Ishikawa (cell line): Measurements from ENCODE around the gene OSBPL9.
A peak's percentile ranks its signal among the peaks of the same experiment; 100 is the strongest.

Experiments used
- CEBPB ChIP-seq: IDR thresholded peaks from 2 replicates; pipeline ENCODE4 v1.6.1; 2012
- CREB1 ChIP-seq: IDR thresholded peaks from 2 replicates; pipeline ENCODE4 v1.6.1; 2012; ENCODE audit warnings: low read depth
- EGR1 ChIP-seq: IDR thresholded peaks from 2 replicates; pipeline ENCODE4 v1.6.1; 2012
- EP300 ChIP-seq: IDR thresholded peaks from 2 replicates; pipeline ENCODE4 v1.6.1; 2012; ENCODE audit warnings: borderline replicate concordance
- FOXM1 ChIP-seq: IDR thresholded peaks from 2 replicates; pipeline ENCODE4 v1.6.1; 2012; ENCODE audit warnings: low read depth, borderline replicate concordance
- MAX ChIP-seq: IDR thresholded peaks from 2 replicates; pipeline ENCODE4 v1.6.1; 2012
- NFIC ChIP-seq: IDR thresholded peaks from 2 replicates; pipeline ENCODE4 v1.6.1; 2012
- RAD21 ChIP-seq: IDR thresholded peaks from 2 replicates; pipeline ENCODE4 v1.6.1; 2012; ENCODE audit warnings: low read depth
- REST ChIP-seq: IDR thresholded peaks from 2 replicates; pipeline ENCODE4 v1.6.1; 2012; ENCODE audit warnings: low read depth, mild to moderate bottlenecking
- TAF1 ChIP-seq: IDR thresholded peaks from 2 replicates; pipeline ENCODE4 v1.6.1; 2012; ENCODE audit warnings: low read depth, mild to moderate bottlenecking
- TCF12 ChIP-seq: IDR thresholded peaks from 2 replicates; pipeline ENCODE4 v1.6.1; 2012; ENCODE audit warnings: low read depth
- TEAD4 ChIP-seq: IDR thresholded peaks from 2 replicates; pipeline ENCODE4 v1.6.1; 2012
- USF1 ChIP-seq: IDR thresholded peaks from 2 replicates; pipeline ENCODE4 v1.6.1; 2012
- YY1 ChIP-seq: IDR thresholded peaks from 2 replicates; pipeline ENCODE4 v1.6.1; 2012; ENCODE audit warnings: low read depth
- ZBTB7A ChIP-seq: IDR thresholded peaks from 2 replicates; pipeline ENCODE4 v1.6.1; 2012; ENCODE audit warnings: low read depth

Gene OSBPL9

GRCh38 chr1:51652599-51652998 lies 35.7 kb downstream of the OSBPL9 start:
- TF ChIP-seq REST (no peak), CREB1 (no peak)

GRCh38 chr1:51653127-51653526 lies 36.2 kb downstream of the OSBPL9 start:
- TF ChIP-seq EGR1 (no peak), TAF1 (no peak), ZBTB7A (no peak), NFIC (no peak), FOXM1 (no peak), REST (no peak), RAD21 (no peak)

- TF ChIP-seq TEAD4, result no peak
- no peak for TF ChIP-seq EP300
- TF ChIP-seq EGR1, result no peak
- no peak for TF ChIP-seq TAF1
- no peak for TF ChIP-seq RAD21
- no peak for TF ChIP-seq CEBPB
- TF ChIP-seq FOXM1, result no peak
- TF ChIP-seq MAX, result no peak
- no peak for TF ChIP-seq YY1
- no peak for TF ChIP-seq NFIC
- TF ChIP-seq USF1, result no peak
- TF ChIP-seq ZBTB7A, result no peak
- no peak for TF ChIP-seq CREB1
- no peak for TF ChIP-seq REST
- TF ChIP-seq TCF12, result no peak
Measured at GRCh38 chr1:51654000-51654399, 37.1 kb downstream of the OSBPL9 start.

- TF ChIP-seq TAF1 (no peak), ZBTB7A (no peak), EGR1 (no peak), USF1 (no peak)
Measured at GRCh38 chr1:51656374-51656773, 39.5 kb downstream of the OSBPL9 start.

- TF ChIP-seq ZBTB7A, result no peak
Measured at GRCh38 chr1:51660580-51660979, 43.7 kb downstream of the OSBPL9 start.

GRCh38 chr1:51661081-51661518 lies 44.2 kb downstream of the OSBPL9 start:
- 0 out of 2 replicates have a peak, but pooled peaks have one; percentile 18 for TF ChIP-seq NFIC
- no peak for TF ChIP-seq REST
- TF ChIP-seq CREB1, result no peak
- peak; percentile 52; the same call in 1 of the 2 replicates for TF ChIP-seq TEAD4
- no peak for TF ChIP-seq EP300
